MM.1S (cell line): ENCODE results near the gene UQCRQ.

Experiments used
- DNase-seq: peaks from one replicate; pipeline ENCODE4 v3.0.0-alpha.2; 2015
- H2AFZ ChIP-seq: fragments of 300-600 bp; sonication (generic); 2 replicates; pipeline ENCODE4 v1.6.0; 2016; ENCODE audit warnings: antibody characterized with exemption, low read length
- H3F3A ChIP-seq: fragments of 300-600 bp; sonication (generic); 2 replicates; pipeline ENCODE4 v1.6.1; 2016; ENCODE audit warnings: mild to moderate bottlenecking, antibody characterized with exemption, low read length, moderate library complexity, mixed read lengths; ENCODE audit not compliant: insufficient read depth
- H3K27ac ChIP-seq: fragments of 300-600 bp; sonication (generic); 2 replicates; pipeline ENCODE4 v1.5.1; 2016; ENCODE audit warnings: mild to moderate bottlenecking, low read length
- H3K27me3 ChIP-seq: fragments of 300-600 bp; sonication (generic); replicated peaks from 2 replicates; pipeline ENCODE4 v1.6.0; 2016; ENCODE audit warnings: low read length; ENCODE audit not compliant: insufficient read depth
- H3K36me3 ChIP-seq: fragments of 300-600 bp; sonication (generic); replicated peaks from 2 replicates; pipeline ENCODE4 v1.6.1; 2016; ENCODE audit warnings: mild to moderate bottlenecking, low read length, mixed read lengths; ENCODE audit not compliant: insufficient read depth
- H3K4me1 ChIP-seq: fragments of 300-600 bp; sonication (generic); 2 replicates; pipeline ENCODE4 v1.6.1; 2016; ENCODE audit warnings: low read length, mixed read lengths
- H3K4me2 ChIP-seq: fragments of 300-600 bp; sonication (generic); 2 replicates; pipeline ENCODE4 v1.6.0; 2016; ENCODE audit warnings: low read depth, low read length
- H3K4me3 ChIP-seq: fragments of 300-600 bp; sonication (generic); 2 replicates; pipeline ENCODE4 v1.5.1; 2016; ENCODE audit warnings: low read length, mixed read lengths
- H3K79me2 ChIP-seq: fragments of 300-600 bp; sonication (generic); 2 replicates; pipeline ENCODE4 v1.6.1; 2016; ENCODE audit warnings: mixed run types, low read length, mixed read lengths
- H3K9ac ChIP-seq: fragments of 300-600 bp; sonication (generic); 2 replicates; pipeline ENCODE4 v1.6.1; 2016; ENCODE audit warnings: low read length, mixed read lengths
- H3K9me2 ChIP-seq: fragments of 300-600 bp; sonication (generic); replicated peaks from 2 replicates; pipeline ENCODE4 v1.6.1; 2016; ENCODE audit warnings: mild to moderate bottlenecking, low read length, mixed read lengths; ENCODE audit not compliant: insufficient read depth
- H3K9me3 ChIP-seq: fragments of 300-600 bp; sonication (generic); replicated peaks from 2 replicates; pipeline ENCODE4 v1.6.1; 2016; ENCODE audit warnings: mild to moderate bottlenecking, low read length, mixed read lengths; ENCODE audit not compliant: insufficient read depth
- H4K20me1 ChIP-seq: fragments of 300-600 bp; sonication (generic); 2 replicates; pipeline ENCODE4 v1.6.1; 2016; ENCODE audit warnings: mild to moderate bottlenecking, low read length, moderate library complexity, mixed read lengths; ENCODE audit not compliant: insufficient read depth
- EZH2 ChIP-seq: fragments of 300-600 bp; sonication (generic); optimal IDR thresholded peaks from 2 replicates; pipeline ENCODE3; 2017; ENCODE audit warnings: low read depth, mild to moderate bottlenecking, antibody characterized with exemption, low read length, mixed read lengths
- EZH2phosphoT487 ChIP-seq: fragments of 300-600 bp; sonication (generic); IDR thresholded peaks from 2 replicates; pipeline ENCODE4 v1.6.1; 2018; ENCODE audit warnings: antibody characterized with exemption, low read length
- TF ChIP-seq, protein P1 (sequence below): fragments of 300-600 bp; sonication (generic); IDR thresholded peaks from 2 replicates; pipeline ENCODE4 v1.5.1; 2016; ENCODE audit warnings: antibody characterized with exemption, low read length, mixed read lengths

The UQCRQ gene

GRCh38 chr5:132905938-132906337, 39.5 kb downstream of the UQCRQ start:
- Histone ChIP-seq H3F3A (no peaks in the 10 kb centered on the region), H3K9ac (no peak overlapping the region), H3K27me3 (no peaks in the 10 kb centered on the region), H3K4me3 (no peak overlapping the region), H3K9me3 (no peaks in the 10 kb centered on the region), H3K79me2 (no peaks in the 10 kb centered on the region), H4K20me1 (no peaks in the 10 kb centered on the region), H3K36me3 (no peaks in the 10 kb centered on the region; the same call in 1 of the 2 replicates), H3K9me2 (no peaks in the 10 kb centered on the region), H3K4me1 (no peaks in the 10 kb centered on the region), H3K4me2 (no peak overlapping the region), H3K27ac (no peak overlapping the region), H2AFZ (no peak overlapping the region)
- no peak for TF ChIP-seq EZH2
- TF ChIP-seq EZH2phosphoT487, result no peak
- TF ChIP-seq, protein P1, sequence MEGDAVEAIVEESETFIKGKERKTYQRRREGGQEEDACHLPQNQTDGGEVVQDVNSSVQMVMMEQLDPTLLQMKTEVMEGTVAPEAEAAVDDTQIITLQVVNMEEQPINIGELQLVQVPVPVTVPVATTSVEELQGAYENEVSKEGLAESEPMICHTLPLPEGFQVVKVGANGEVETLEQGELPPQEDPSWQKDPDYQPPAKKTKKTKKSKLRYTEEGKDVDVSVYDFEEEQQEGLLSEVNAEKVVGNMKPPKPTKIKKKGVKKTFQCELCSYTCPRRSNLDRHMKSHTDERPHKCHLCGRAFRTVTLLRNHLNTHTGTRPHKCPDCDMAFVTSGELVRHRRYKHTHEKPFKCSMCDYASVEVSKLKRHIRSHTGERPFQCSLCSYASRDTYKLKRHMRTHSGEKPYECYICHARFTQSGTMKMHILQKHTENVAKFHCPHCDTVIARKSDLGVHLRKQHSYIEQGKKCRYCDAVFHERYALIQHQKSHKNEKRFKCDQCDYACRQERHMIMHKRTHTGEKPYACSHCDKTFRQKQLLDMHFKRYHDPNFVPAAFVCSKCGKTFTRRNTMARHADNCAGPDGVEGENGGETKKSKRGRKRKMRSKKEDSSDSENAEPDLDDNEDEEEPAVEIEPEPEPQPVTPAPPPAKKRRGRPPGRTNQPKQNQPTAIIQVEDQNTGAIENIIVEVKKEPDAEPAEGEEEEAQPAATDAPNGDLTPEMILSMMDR, result no peak
- no peak for DNase-seq

DNA sequence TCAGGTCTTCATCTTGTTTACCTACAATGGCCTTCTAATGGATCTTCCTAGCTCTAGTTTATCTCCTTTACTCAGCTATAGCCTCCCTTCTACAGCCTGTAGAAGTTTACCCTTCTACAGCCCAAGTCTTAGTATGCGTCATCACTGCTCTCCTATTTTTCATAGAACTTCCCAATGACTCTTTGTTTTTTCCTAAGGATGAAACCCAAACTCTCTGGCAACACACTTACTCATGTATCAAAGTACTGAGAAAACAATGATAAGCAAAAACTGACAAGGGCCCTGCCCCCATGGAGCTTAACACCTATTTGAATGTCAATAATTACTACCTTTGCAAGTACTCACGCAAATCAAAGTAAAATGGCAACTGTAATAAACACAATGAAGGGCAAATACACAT, 40.7 kb downstream of the UQCRQ start:
- Histone ChIP-seq H3K9me2 (no peaks in the 10 kb centered on the region), H3K9ac (no peak overlapping the region), H3K9me3 (no peaks in the 10 kb centered on the region), H3F3A (no peaks in the 10 kb centered on the region), H3K4me2 (no peak overlapping the region), H3K36me3 (no peaks in the 10 kb centered on the region; the same call in 1 of the 2 replicates), H3K4me3 (no peak overlapping the region), H3K4me1 (no peaks in the 10 kb centered on the region), H2AFZ (no peak overlapping the region), H3K27ac (no peak overlapping the region), H4K20me1 (no peaks in the 10 kb centered on the region), H3K27me3 (no peaks in the 10 kb centered on the region), H3K79me2 (no peaks in the 10 kb centered on the region)
- no peak for TF ChIP-seq EZH2
- no peak for TF ChIP-seq EZH2phosphoT487
- TF ChIP-seq, protein P1, result no peak
- no peak for DNase-seq

GRCh38 chr5:132909702-132910101, 43.3 kb downstream of the UQCRQ start:
- no peaks in the 10 kb centered on the region; the same call in 1 of the 2 replicates for H3K36me3 ChIP-seq
- H3K9ac ChIP-seq, result no peak overlapping the region
- no peaks in the 10 kb centered on the region for H3K27me3 ChIP-seq
- H4K20me1 ChIP-seq, result no peaks in the 10 kb centered on the region
- H2AFZ ChIP-seq, result no peak overlapping the region
- no peaks in the 10 kb centered on the region for H3K9me2 ChIP-seq
- H3K27ac ChIP-seq, result no peak overlapping the region
- H3K4me3 ChIP-seq, result no peak overlapping the region
- no peak for TF ChIP-seq EZH2phosphoT487
- no peak for TF ChIP-seq EZH2
- TF ChIP-seq, protein P1, result no peak
- H3K4me2 ChIP-seq, result no peak overlapping the region
- no peaks in the 10 kb centered on the region for H3F3A ChIP-seq
- no peaks in the 10 kb centered on the region for H3K9me3 ChIP-seq
- no peaks in the 10 kb centered on the region for H3K79me2 ChIP-seq
- DNase-seq, result no peak
- H3K4me1 ChIP-seq, result no peaks in the 10 kb centered on the region
